CD4-positive, alpha-beta T cell treated with Interleukin-15 for 4 hours (primary cell): Measurements from ENCODE around the gene SORCS2.

Experiments
- DNase-seq: peaks from one replicate; pipeline ENCODE4 v3.0.0-alpha.2; 2020; ENCODE audit warnings: low spot score

Gene SORCS2

DNA sequence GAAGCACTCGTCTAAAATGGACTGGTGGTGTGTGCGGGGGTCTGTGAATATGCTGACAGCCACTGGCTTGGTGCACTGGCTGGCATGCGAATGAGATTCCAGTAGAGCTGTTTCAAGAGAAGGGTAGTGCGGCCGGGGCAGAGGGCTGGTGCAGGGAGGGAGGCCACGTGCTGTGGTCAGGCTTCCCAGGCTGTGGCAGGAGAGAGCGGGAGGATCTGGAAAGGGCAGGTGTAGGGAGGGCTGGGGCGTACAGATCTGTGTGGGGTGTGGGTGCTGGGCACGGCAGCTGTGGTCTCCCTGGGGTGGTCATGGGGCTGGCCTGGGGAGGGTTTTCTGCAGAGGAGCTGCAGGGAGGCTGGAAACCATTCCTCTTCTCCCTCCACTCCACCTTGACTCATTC, 30.2 kb downstream of the SORCS2 start:
- DNase-seq = no peak

DNA sequence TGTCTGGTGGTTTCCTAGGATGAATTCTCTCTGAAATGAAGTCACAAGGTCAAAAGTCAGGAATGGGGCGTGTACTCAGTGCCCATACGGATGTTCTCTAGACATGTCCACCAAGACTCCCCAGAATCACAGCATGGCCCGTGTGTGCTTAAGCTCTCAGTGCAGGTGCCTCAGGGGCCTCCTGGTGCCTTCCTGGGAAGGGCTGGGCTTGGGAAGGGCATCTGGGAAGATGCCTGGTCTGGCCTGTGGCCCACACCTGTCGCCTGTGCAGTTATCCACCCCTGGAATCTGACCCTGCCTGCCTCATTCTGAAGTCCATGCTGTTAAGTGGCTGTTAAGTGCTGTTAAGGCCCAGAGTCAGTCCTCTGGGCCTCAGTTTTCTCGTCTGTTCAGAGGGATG, 31.2 kb downstream of the SORCS2 start:
- no peak for DNase-seq

DNA sequence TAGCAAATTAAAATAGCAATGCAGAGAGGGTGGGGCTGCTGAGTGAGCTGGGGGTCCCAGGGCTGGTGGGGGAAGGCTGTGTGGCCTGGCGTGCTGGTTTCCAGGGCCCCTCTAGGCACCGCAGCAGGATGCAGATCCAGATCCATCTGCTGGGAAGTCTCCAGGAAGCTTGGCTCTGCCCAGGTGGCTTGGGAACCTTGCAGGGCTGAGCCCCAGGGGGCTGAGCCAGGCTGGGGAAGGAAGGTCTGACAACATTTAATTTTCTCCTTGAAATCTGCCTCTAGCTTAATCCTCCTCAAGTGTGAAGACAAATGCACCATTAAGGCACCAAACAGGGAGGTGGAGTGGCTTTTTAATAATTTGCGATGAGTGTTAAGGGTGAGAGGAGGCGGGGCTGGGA, 31.7 kb downstream of the SORCS2 start:
- DNase-seq = no peak

DNA sequence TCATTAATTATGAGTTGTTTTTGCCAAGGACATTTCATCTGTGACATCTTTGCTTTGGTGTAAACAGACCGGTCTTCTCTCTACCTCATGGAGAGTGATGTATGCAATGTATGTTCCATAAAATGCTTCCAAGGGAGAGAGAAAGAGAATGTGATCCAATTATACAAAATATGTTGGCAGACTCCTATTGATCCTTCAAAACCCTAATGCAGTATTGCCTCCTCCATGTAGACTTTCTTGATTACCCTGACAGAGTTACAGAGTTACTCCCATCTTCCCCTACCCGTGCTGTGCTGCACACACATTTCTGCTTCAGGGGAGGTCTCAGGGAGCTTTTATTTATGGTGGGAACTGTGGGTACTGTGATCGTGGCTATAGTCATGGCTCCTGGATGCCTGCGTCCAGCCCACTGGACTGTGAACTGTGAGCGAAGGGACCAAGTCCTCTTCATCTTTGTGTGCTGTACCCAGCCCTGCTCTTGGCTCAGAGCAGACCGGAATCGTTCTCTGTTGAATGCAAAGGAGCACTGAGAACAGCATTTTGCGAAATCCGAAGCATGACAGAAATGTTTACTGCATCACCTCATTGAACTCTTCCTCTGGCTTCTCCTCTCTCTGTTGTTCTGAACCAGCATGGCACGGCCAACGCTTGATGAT, 32.7 kb downstream of the SORCS2 start:
- DNase-seq = no peak

DNA sequence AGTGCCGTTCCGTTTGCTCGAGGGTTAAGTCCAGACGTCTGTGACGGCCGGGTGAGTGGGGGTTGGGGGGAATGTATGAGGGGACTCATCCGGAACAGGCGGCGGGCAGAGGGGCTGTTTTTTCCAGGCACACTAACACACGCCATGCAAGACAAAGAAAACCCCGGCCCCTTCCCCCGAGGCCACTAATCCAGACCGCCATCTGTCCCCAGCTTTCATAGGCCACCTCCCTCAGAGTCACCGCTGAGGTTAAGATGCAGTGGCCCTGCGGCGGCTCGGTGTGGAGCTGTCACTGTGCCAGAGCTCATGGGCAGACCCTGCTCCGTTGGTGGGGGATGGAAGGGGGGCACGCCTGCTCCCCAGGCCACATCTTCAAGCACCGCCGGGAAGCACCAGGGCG, 34.1 kb downstream of the SORCS2 start:
- no peak for DNase-seq

DNA sequence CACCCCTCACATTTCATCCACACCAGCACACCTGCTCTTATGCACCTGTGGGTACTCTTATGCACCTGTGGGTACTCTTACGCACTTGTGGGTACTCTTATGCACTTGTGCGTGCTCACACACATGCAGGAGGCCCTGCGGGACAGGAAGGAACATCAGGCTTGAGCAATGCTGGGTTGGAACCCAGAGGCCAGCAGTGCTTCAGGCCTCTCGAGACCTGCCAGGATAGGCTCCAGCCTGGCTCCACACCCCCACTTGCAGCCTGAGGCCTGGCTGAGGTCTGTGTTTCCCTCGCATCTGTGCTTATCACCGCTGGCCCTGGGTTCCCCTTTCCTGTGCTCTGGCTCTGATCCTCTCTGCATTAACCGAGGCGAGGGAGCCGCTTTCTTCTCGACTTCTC, 34.7 kb downstream of the SORCS2 start:
- no peak for DNase-seq

DNA sequence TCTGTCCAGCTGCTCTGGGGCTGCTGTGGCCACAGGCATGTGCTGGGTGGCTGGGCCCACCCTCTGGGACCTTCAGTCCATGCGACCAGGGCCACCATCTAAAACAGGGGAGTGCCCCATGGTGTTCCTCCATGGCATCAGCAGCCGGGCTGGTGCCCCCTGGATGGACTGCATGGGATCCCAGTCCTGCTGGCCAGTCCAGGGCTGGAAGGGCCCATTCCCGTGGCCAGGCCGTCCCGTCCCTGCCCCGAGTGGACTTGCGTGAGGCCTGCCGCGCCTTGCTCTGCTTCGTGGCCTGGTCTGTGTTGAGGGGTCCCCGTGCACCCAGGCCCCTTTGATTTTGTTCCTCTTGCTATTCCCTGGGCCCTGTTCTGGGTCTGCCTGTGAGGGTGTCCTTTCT, 36.4 kb downstream of the SORCS2 start:
- DNase-seq = no peak

DNA sequence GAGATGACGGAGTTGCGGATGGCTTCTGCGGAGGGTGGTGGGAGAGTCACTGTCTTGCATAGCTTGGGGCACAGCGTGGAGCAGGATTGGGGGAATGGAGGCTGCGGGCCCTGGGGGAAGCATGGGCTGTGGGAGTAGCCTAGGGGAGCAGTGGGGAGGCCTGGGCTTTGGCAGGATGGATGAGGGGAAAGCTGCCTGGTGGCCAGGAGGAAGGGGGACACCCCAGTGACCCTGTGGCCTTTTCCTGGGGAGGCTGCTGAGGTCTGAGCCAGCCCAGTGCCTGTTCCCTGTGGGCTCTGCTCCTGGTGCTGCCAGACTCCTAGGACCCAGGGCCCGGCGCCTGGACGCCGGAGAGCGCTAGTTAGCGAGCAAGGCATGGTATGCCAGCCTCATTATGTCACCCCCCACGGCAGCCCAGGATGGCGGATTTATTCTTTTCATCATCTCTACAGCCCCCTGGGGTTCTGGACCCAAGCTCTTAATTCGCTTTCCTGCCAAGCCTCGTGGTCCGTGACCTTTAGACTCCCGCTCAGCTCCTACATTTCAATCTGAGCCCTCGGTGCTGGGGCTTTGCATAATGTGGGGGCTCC, 39.8 kb downstream of the SORCS2 start:
- DNase-seq = no peak

DNA sequence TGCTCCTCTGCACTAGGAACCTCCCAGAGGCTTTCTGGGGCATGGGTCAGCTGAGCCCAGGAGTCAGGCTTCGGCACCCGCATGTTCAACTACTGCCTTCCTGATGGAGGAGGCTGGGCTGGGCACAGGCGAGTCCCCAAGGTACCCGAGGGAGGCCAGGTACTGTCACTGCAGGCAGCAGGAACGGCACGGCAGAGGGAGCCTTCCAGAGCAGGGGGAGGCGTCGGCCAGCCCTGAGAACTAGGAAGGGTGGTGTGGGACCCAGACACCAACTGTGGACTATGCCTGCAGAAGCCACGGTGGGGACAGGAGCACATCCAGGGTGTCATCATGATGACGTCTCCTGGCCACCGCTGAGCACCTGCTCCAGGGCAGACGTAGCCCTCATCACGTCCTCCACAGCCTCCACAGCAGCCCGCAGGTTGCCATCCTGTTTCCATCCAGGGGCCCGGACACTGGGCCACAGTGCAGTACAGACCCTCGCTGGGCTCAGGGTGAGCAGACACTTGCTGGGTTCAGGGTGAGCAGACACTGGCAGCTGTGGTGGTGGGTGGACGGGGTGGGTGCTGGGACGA, 40.8 kb downstream of the SORCS2 start:
- no peak for DNase-seq

DNA sequence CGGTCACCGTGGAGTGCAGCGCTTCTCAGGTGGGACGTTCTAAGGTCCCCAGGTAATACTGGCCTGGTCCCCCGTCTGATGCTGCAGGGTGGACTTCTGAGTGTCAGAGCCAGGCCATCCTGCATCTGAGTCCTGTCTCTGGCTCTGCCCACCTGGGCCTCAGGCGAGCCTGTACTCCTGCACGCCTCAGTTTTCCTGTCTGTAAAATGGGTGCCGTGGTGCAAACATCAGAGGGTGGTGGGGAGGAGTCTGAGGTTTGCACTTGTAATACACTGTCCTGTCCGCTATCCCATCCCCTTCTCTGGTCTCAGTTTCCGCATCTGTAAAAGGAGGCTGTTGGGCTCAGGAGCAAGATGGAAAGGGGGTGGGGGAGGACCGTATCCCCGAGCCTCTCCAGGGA, 41.3 kb downstream of the SORCS2 start:
- no peak for DNase-seq

DNA sequence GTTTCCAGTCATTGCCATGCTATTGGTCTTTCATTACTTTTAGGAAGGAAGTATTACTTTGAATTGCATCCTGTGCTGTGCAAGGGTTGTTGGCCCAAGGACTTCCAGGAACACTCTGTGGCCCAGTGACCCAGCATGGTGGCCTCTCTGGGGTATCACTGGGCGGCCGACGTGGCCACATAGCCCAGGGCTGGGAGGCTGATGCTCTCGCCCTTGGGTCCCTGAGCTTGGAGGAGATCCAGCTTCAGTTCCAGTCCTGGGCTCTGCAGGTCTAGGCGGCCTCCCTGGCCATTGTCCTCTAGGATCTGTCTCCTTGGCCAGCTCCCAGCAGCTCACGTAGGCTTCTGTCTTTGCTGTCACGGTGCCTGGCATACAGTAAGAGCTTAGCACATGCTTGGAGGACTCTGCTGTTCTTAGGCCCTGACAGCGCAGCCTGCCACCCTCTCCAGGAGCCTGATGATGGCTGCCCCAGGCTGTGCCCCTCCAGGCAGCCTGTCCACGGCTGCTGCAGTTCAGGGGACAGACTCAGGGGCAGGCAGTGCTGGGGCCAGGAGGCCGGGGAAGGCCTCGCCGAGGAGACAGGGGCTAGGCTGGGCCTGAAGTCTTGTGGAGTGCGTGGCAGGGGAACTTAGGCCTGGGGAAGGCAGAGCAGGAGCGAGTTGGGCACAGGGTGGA, 42.2 kb downstream of the SORCS2 start:
- DNase-seq = no peak

DNA sequence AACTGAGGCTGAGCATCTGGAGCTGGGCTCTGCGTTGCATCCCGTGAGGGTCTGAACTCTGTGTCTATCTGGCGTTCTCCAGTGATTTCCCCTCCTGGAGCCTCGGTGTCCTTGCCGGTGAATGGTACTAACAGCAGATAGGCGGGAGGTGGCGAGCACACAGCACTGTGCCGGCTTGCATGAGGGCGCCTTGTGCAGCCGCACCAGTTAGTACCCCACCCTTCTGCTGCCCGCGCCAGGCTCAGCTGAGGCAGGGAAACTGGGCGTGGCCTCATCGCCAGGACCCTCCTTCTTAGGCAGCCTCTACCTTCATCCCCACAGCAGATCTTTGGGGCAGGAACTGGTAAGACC, 42.7 kb downstream of the SORCS2 start:
- DNase-seq = no peak

DNA sequence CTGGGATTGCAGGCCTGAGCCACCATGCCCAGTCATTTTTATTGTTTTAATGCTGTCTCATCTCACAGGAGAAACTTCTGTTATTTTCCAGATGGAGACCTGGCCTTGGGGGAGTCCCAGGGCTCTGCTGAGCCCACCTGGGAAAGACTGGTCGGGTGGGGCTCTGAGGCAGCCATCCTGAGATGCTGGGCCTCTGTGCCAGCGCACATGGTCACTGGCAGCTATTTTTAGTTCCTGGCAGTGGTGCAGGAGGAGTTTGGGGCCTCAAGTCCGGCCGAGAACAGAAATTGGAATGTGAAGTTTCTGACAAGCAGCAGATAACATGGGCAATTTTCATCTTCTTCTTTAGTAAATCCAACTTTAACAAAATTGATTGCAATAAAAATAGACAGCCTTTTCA, 44.5 kb downstream of the SORCS2 start:
- no peak for DNase-seq

DNA sequence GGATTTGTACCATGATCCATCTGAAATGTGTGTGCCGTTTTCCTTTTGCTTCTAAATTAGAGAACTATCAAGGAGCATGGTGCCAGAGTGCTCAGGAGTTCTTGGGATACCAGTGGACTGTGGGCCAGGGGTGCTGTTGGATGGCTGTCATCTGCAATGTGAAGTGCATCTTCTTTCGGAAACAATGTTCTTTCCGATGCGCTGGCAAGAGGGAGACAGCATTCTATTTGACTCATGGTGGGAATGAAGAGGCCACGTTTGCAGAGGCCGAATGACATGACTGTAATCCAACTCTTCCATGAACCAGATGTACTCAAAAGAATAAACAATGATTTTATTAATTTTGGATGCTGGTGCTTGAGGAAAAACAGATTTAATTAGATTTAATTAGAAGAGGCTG, 45.5 kb downstream of the SORCS2 start:
- DNase-seq = no peak

DNA sequence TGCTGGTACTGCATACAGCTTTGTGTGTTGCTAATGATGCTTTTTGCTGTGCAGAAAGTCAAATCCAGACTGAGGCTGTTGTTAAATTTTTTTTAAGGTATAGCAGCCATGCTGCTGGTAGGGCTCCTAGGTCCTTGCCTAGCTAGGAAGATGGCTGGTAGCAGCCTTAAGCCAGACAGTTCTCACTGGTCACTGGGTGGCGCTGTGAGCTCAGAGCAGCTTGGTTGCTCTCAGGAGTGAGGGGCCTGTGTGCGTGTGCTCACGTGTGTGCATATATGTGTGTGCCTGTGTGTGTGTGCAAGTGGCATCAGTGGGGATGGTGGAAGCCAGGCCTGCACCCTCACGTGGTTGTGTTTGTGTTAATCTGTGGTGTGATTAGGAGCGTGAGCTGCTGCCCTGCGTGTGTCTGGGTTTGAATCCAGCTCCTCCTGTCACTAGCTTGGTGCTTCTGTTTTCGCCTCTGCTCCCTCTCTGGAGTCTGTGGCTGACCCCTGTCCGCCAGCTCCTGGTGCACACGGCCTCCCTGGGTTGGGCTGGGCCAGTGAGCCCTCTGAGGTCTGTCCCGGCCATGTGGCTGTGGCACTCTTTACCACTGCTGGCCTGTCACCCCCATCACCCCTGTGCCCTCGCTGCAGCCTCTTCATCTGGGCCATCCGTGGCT, 46.1 kb downstream of the SORCS2 start:
- DNase-seq = no peak

DNA sequence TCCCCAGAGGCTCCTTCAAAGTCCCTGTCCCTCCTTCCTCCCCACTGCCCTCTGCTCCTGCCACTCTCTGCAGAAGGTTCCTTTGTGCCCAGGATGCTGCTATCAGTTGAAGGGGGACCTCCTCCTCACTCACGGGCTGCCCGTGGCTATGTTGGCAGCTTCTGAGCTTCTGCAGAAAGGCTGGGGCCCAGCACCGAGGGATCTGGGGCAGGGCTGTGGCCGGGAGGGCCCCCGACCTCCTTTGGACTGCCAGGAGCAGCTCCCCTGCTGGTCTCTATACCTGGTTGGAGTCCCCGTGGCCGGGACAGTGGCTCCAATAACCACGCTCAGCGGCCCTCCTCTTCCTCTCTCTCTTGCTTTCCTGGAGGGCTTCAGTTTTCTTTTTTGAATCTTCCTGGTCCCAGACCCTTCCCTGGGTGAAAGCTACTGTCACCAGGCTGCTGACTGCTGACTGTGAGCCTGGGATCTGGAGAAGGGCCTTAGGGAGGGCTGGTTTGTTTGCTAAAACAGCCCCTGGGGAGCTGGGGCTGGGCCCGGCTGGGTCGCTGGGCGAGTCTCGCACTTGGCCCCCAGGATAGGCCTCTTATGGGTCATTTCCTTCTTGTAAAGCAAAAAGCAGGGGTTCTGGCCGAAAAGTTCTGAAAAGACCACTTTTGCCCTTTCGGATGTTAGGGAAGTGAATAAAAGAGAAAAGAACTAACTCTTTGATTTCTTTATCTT, 46.9 kb downstream of the SORCS2 start:
- DNase-seq = no peak

DNA sequence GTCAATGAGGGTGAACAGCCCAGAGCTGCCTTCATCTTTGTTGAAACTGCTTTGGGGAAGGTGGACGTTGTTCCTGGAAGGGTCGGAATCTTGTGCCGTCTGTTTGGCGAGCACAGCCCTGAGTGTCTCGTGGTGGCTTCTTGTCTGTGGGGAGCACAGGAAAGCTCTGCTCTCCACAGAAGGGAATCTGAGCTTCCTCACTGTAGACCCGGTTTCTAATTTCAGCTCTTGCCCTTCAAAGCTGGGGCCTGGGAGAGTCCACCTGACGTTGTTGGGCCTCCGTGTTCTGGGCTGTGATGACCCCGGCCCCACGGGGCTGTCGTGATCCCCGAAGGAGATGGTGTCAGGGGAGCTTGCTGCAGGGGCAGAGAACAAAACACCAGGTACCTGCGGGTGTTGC, 47.5 kb downstream of the SORCS2 start:
- no peak for DNase-seq

DNA sequence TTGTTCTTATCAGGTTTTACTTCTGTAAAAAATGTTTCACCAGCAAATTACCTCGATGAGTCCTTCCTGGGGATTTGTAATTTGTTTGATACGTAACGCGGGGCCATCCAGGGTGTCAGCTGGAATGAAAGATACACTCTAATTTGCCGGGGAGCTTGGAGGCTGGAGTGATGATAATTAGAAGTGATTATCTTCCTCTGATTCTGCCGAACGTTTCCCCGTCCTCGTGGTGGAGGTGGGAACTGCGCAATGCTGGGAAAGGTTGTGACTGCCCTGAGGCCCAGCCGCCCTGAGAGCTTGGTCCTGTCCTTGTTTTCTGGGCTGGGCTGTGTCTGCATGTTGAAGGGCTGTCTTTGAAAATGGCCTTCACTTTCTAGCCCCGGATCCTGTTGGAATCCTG, 48.0 kb downstream of the SORCS2 start:
- no peak for DNase-seq

DNA sequence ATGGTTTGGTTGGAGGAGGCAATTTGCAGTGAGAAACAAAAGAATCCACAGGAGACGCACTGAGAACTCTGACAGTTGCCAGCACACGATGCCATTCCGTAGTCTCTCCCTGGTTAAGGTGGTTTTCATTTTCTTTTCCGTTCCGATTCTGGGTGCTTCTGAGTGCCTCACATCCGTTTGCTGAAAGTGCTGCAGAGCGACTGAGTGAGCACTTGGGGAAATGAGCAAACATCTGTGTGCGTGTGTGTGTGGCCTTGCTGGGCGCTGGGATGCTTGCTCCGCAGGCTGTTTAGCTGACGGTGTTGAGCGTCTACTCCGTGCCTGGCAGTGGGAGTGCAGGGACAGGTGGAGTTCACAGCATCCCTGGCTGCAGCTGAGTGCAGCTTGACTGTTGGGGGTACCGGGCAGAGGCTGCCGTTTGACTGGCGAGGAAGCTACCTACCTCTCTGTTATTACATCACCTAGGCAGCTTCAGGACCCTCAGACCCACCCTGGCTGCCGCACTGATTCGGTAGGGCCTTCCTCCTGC, 49.3 kb downstream of the SORCS2 start:
- no peak for DNase-seq

DNA sequence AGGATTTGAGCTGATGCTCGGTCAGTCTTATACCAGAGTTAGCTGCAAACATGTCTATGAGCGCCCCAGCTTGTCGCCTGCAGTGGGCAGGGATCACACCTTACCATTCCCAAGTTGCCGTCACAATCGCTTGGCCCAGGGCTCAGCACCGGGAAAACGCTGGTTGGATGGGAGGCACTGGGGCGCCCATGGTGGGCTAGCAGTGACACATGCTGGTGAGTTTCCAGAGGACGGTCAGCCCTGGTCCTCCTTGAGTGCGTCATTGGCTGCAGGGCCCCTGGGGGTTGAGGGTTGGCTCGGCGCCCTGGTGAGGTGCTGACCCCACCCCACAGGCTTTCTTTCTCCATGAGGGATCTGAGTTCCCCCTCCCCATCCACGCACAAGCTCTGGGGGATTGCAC, 50.4 kb downstream of the SORCS2 start:
- DNase-seq = no peak

DNA sequence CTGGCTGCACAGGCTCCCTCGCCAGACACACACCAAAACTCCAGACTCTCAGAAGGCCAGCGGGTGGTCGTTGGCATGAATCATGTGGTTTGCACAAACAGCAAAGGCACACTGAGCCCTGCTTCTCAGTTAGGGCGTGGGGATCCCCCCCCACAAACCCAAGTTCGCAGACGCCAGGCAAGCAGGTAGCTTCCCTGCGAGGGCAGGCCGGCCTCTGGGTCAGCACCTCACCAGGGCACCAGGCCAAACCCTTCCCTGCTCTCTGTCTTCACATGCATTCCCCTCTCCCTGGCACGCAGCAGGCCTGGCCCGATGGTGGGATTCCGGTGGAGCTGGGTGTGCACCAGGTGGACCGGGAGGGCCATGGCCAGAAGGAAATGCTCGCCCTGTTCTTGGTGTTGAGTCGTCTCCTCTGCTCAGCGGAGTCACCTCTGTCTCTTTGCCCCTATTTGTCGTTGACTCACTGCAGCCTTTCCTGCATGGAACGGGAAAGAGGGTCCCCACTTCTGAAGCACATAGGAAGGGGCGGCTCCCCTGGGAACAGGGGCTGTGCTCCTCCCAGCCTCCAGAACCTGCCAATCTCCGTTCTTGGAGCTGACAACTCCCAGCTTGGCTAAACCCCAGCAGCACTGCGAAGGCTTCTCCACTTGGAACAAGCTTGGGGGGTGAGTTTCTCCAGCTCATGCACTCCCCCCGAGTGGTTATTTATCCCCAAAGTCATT, 51.4 kb downstream of the SORCS2 start:
- no peak for DNase-seq

DNA sequence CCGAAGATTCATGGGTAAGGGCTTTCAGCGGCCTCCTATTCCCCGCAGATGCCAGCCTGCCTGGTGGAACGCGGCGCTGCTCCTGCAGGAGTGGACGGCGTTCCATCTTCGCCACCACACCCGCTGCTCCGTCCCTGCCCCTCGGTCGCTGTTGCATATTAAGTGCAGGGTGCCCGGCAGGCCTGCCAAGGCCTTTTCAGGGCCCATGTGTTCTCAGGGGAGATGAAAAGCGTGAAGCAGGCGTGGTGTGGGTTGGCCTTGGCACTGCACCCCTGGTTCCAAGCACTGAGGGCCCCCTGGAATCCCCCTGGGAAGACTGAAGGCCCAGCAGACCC, 52.0 kb downstream of the SORCS2 start:
- no peak for DNase-seq
